ENCODE results near the gene ADAMTSL4. TPM values are rescaled to one million over a fixed set of nuclear protein-coding genes. Genes with fewer than 3 reads are reported as not detected.

Gene ADAMTSL4
- total and polyA plus RNA-seq, 2 of the 8 experiments (the other 6 are each of a cell fraction or from before 2014, with no cell fraction given) = 4.2 to 5.4 TPM

GRCh38 chr1:150567717-150568593 lies 18.7 kb downstream of the ADAMTSL4 start:
- Histone ChIP-seq H3K4ac (replicated peaks; ENCODE audit: insufficient read length, low read depth, low read length) (peak overlapping the region; percentile 70), H2AFZ (ENCODE audit: low read length) (no peak overlapping the region), H3K9me3 (ENCODE audit: insufficient read depth in 2 of 2, low read depth in 1 of 2, low read length in 1 of 2) (no peaks in the 10 kb centered on the region), H2BK12ac (ENCODE audit: low read depth, low read length) (peak overlapping the region; percentile 96), H3K27ac (ENCODE audit: low read depth, low read length) (peak overlapping the region; percentile 95), H3K4me2 (ENCODE audit: insufficient read depth in 1 of 2, low read depth in 2 of 2, low read length in 2 of 2) (peak overlapping the region; percentile 73 to 75), H3K14ac (ENCODE audit: insufficient read length) (no peak overlapping the region), H3K4me1 (replicated peaks in 1 of 4; ENCODE audit: control insufficient read depth in 3 of 4, insufficient read depth in 4 of 4, low read length in 3 of 4) (peaks cover 23 to 38% (median 23%) of the 10 kb centered on the region in 4 experiments), H3K18ac (ENCODE audit: extremely low read depth, low read length) (peak overlapping the region; percentile 33; the same call in 1 of the 2 replicates), H3K56ac (replicated peaks; ENCODE audit: insufficient read length, low read depth, low read length) (peak overlapping the region; percentile 60), H2BK5ac (ENCODE audit: low read depth, low read length) (peak overlapping the region; percentile 94), H2AK5ac (ENCODE audit: low read depth, low read length) (peak overlapping the region; percentile 95; the same call in 1 of the 2 replicates), H3K9ac (replicated peaks in 1 of 4; ENCODE audit: extremely low read depth in 1 of 4, low read depth in 3 of 4, low read length in 3 of 4) (peak overlapping the region; percentile 76 to 82 (median 82)), H2BK20ac (ENCODE audit: low read length) (0 out of 2 replicates have a peak overlapping the region, but pooled peaks have one; percentile 68), H2BK120ac (replicated peaks; ENCODE audit: low read depth, low read length) (peak overlapping the region; percentile 45), H4K5ac (ENCODE audit: insufficient read length, low read depth, low read length) (peak overlapping the region; percentile 70), H3K4me3 (ENCODE audit: extremely low read depth in 1 of 4, insufficient read depth in 2 of 4, low read depth in 3 of 4, low read length in 4 of 4) (peak overlapping the region; percentile 5 to 51 (median 37); a peak in 7 of 8 replicates), H3K79me2 (ENCODE audit: control insufficient read depth in 1 of 2, insufficient read depth in 2 of 2, low read length in 2 of 2) (peaks cover 5 to 72% of the 10 kb centered on the region in 2 experiments; a peak in 3 of 4 replicates), H4K8ac (ENCODE audit: extremely low read depth, insufficient read depth, low read length) (no peak overlapping the region), H3K23me2 (ENCODE audit: low read depth, low read length) (no peaks in the 10 kb centered on the region), H3K27me3 (replicated peaks in 1 of 4; ENCODE audit: control insufficient read depth in 3 of 4, extremely low read depth in 1 of 4, insufficient read depth in 3 of 4, low read length in 3 of 4) (no peaks in the 10 kb centered on the region), H3K23ac (ENCODE audit: insufficient read length) (no peak overlapping the region), H2BK15ac (ENCODE audit: low read length) (no peak overlapping the region), H4K20me1 (replicated peaks in 1 of 2; ENCODE audit: control insufficient read depth in 1 of 2, insufficient read depth in 2 of 2, low read length in 2 of 2) (peaks cover 0 to 3% of the 10 kb centered on the region in 2 experiments), H4K91ac (replicated peaks; ENCODE audit: insufficient read length, low read length) (peak overlapping the region; percentile 44), H3K79me1 (ENCODE audit: low read depth, low read length) (no peaks in the 10 kb centered on the region; the same call in 1 of the 2 replicates), H3K36me3 (ENCODE audit: control insufficient read depth in 2 of 4, insufficient read depth in 4 of 4, low read length in 3 of 4) (peaks cover 0 to 13% (median 6%) of the 10 kb centered on the region in 4 experiments; a peak in 4 of 8 replicates)
- DNase-seq (ENCODE audit: low read depth in 1 of 2, low spot score in 2 of 2) = peak; percentile 81 to 88
- CTCF ChIA-PET (ENCODE audit: partially characterized antibody) = interaction anchor here (0.6 to 13.7 kb wide), 8 partner anchors 8 to 291 kb away, joined by 3 to 210 read pairs (median 5); partner anchors contain the start of gene MCL1
- POLR2A ChIA-PET (ENCODE audit: partially characterized antibody) = interaction anchor here (0.6 to 43.7 kb wide), 14 partner anchors 9 to 227 kb away, joined by 3 to 1380 read pairs (median 6); partner anchors contain the start of genes ADAMTSL4, ENSA, FALEC and GOLPH3L
- 3% methylated on average over 10 of the region's 10 CpGs; no CpG with 5 or more reads in 1 of the 2 experiments for WGBS, 2 experiments (ENCODE audit: extremely low coverage in 1 of 2, insufficient coverage in 1 of 2, insufficient read length in 1 of 2, insufficient replicate concordance in 2 of 2, low coverage in 1 of 2, low lambda C conversion rate in 2 of 2, missing lambda C conversion rate in 1 of 2)
- peak; percentile 68 for FAIRE-seq
- TF ChIP-seq GTF2F1 (IDR thresholded peaks at IDR 0.05; ENCODE audit: borderline replicate concordance, low read depth, low read length) (no peak; the same call in 1 of the 2 replicates), CHD1 (IDR thresholded peaks at IDR 0.05; ENCODE audit: low read depth, low read length) (no peak; the same call in 1 of the 2 replicates), TEAD4 (IDR thresholded peaks at IDR 0.05; ENCODE audit: low read depth, low read length) (peak; percentile 95), HDAC2 (IDR thresholded peaks at IDR 0.05; ENCODE audit: borderline replicate concordance in 1 of 2, low read depth in 2 of 2, low read length in 2 of 2) (peak in 1 of 2 experiments; percentile 80; a peak in 2 of 4 replicates), NANOG (IDR thresholded peaks at IDR 0.05; ENCODE audit: insufficient read depth, low read depth, low read length, poor library complexity, severe bottlenecking) (peak; percentile 41), RFX5 (IDR thresholded peaks at IDR 0.05; ENCODE audit: borderline replicate concordance, low read depth, low read length) (no peak), GABPA (IDR thresholded peaks at IDR 0.05; ENCODE audit: borderline replicate concordance, insufficient read depth, low read length) (no peak), MAFK (IDR thresholded peaks at IDR 0.05; ENCODE audit: low read depth, low read length) (no peak)
